NB4 (cell line): Measurements from ENCODE around the gene GOLGA8A.
"Not testable (repeated sequence)": the region's sequence is repeated elsewhere in the genome, so short reads cannot be mapped to it uniquely, and the experiment has no call there.

Source experiments
- DNase-seq: peaks from one replicate; pipeline ENCODE4 v3.0.0; 2010; ENCODE audit warnings: low read depth
- H3K4me3 ChIP-seq: one replicate; pipeline ENCODE4 v1.5.1; 2011; ENCODE audit warnings: mild to moderate bottlenecking, low read depth, low read length, moderate library complexity

Gene GOLGA8A

DNA sequence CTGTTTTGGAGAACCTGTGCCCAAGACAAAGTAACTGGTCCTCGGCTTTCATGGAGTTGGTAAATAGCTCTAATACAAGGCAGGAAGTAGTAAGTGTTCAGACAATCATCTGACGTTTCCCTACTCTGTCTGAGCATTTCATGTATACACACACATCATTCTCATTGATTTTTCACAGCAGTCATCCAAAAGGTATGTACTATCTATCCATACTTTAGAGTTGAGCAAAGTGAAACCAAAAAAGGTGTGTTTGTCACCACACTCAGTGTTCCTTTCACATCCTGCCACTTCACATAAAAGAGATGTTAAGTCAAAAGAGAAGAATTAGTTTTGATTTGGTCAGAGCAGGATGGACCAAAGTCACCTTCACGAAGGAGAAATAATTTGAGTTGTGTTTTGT lies 33.7 kb downstream of the GOLGA8A start:
- not testable (repeated sequence) for H3K4me3 ChIP-seq, DNase-seq

DNA sequence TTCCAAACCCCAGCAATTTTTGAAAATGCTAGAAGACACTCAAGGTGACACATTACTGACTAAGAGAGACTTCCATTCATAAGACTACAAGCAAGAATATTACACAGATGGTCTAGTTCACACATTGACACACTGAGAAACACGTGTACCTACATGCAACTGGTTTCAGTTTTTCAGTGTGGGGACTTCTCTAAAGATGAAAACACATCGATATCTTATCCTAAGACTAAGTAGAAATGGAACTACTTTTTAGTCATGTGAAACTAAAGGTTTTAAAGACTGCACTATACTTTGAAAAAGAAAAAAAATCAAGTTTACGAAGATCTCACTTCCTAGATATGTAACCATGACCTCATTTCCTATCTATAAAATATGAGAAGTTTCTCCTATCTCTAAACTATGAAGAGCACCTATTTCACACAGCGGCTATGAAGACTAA lies 34.4 kb downstream of the GOLGA8A start:
- not testable (repeated sequence) for DNase-seq, H3K4me3 ChIP-seq

DNA sequence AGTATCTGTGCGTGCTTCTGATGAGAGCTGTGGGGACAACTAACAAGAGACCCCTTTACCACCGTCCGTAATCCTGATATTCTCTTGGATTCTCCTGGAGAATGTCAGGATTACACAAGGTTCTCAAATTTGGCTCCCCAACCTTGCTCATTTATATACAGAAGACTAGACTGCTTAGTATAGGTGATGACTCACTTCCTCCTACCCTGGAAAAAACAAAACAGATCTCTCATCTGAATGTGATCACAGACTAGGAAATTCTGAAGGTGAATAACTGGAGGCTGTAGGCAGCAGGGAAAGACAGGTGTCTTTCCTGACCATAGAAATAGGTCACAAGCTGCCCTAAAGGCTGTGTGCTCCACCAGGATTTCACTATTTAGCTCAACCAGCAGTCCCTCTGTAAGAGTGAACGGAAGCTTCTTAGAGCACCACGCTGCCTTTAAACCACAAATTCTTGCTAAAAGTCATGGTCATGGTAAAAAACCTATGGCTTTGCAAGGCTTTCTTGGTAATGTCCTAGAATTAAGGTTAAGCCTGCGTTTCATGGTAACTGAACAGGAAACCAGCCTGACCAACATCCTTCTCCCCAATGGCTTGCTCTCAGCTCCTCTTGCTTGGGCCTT lies 39.9 kb downstream of the GOLGA8A start:
- H3K4me3 ChIP-seq, DNase-seq: not testable (repeated sequence)

DNA sequence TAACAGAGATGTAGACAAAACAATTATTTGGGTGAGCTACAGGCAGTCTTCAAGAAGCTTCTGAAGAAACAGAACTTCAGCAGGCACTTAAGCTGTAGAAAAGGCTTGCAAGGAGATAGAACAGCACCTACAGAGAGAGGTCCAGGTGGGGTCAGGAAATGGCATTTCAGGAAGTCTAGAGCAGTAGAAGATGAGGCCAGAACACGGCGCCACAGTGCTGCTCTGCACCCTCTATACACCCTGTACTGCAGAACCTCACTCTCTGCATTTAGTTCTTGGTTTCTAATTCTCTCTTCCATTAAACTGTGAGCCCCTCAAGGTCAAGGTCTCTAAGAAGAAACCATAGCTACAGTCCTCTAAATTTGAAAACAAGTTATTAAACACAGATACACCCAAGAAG lies 44.6 kb downstream of the GOLGA8A start:
- not testable (repeated sequence) for DNase-seq, H3K4me3 ChIP-seq

DNA sequence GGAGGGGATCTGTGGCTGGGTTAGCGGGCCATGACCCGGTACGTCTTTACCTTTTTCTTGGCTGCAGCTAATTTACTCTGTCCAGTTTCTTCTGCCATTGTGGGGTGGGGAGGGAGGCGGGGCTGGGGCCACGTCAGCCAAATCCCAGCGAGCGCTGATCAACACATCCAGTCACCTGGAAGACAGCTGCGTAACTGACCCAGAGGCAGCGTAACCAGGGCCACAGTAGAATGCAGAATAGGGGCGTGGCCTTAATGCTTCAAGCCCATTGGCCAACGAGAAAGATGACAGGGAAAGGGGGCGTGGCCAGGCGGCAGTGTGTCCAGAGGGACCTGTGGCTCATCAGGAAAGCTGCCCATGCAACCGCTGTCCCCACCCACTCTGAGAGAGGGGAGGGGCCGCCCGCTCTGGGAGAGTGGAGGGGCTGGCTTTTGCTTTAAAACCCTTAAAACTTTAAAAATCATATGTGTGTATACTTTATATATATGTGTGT lies 48.0 kb downstream of the GOLGA8A start:
- H3K4me3 ChIP-seq: not testable (repeated sequence)

More for the DNA sequence above, 48.0 kb downstream of the GOLGA8A start:
- DNase-seq: not testable (repeated sequence)
